Renal cortical epithelial cell (primary cell): ENCODE results near the gene NOTUM. TPM values are rescaled to one million over a fixed set of nuclear protein-coding genes. Genes with fewer than 3 reads are reported as not detected.
"Not testable (repeated sequence)": the region's sequence is repeated elsewhere in the genome, so short reads cannot be mapped to it uniquely, and the experiment has no call there.

Experiments used
- DNase-seq: peaks from one replicate; pipeline ENCODE4 v3.0.0-alpha.2; 2011; ENCODE audit warnings: low read depth
- total RNA-seq: library from RNA; depleted of rRNA; stranded (reverse); fragments of >200 nt; gene quantifications from 2 replicates; pipeline ENCODE4 v1.2.3, GENCODE V29; 2014

Gene NOTUM
- total RNA-seq, 1 donor from 2014 or later: 0.05 TPM

DNA sequence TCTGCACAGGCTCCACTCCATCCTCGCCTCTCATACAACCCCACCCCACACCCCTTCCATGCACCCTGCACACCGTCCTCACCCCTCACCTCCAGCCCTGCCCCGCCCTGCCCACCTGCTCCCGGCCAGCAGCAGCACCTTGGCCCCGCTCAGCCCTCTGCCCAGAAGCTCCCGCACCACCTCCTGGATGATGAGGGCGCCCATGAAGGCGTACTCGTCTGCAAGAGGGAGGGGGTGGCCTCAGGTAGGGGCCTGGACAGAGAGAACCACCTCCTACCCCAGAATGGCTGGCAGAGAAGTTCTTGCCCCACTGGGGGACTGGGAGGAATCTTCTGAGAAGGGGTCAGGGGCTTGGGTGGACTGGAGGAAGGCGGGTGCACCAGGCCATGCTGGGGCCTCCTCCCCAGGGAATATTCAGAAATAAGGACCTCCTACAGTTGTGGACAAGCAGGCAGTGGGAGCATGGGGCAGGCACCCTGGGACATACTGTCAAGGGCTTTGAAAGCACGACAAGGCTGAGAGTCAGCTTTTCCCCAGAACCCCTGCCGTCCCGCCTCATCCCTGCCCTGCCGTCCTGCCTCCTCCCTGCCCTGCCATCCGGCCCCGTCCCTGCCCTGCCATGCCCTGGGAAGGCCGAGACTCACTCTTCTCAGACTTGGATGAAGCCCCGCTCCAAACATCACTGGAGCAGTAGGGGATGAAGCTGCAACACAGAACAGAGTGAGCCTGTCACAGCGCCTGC, 3.1 kb downstream of the NOTUM start:
- DNase-seq: no peak

DNA sequence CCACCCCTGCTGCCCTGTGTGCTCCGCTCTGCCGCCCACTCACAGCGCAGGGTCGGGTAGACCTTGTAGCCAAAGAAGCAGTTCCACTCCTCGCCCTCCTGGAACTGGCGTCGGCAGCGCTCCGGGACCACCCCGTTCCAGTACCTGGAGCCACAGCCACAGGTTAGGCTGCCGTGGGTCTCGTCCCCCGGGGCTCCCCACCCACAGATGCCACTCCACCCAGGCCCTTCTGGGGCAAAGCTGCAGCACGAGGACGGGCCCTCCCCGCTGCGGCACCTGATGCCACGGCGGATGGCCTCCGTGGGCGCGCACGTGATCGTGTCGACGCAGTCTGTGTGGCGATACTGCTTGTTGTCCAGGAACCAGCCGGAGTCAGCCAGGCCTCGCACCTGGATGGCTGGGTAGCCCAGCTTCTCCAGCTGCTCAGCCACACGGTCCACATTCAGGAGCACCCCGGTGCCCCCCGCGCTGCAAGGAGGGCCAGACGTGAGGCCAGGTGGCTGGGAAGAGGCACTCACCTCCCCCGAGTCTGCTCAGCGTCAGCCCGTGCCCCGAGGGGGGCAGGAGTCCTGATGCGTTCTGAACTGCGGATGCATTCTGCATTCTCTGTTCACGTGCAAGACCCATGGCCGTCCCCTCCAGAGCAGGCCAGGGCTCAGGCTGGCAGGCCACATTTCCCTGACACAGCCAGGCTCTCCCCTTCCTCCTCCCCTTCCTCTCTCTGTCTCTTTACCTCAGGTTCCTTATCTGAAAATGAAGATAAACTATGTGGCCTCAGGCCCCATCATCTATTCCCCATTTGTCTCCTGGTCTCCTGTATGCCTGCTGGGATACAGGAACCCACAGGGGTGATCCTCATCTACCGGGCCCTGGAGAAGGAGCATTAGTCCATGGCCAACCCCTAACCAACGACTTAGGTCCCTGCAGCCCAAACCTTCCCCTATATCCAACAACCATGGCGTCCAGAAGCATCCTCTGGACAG, 4.1 kb downstream of the NOTUM start:
- no peak for DNase-seq

DNA sequence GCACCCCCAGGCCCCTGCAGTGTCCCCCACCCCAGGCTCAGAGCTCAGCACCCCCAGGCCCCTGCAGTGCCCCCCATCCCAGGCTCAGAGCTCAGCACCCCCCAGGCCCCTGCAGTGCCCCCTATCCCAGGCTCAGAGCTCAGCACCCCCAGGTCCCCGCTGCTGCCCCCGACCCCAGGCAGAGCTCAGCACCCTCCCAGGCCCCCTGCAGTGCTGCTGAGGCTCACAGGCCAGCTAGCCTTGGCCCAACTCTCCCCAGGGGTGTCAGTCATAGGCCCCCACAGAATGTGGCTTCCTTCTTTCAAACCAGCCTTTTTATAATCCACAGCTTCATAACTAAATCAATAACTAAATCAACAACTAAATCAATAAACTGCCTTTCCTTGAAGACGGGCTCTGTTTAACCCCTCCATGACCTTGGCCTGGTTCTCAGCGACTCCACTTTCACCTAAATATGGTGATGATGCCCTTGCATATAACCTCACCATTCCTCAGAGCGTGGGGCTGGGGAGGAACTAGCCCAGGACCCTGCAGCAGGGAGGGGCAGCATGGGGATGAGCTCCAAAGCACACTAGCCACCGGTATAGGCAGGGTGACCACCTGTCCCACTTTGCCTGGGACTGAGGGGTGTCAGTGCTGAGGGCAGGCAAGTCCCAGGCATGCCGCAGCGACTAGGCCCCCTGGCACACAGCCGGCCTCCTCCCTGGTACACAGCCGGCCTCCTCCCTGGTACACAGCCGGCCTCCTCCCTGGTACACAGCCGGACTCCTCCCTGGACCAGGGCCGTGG, 5.0 kb downstream of the NOTUM start:
- DNase-seq: no peak

DNA sequence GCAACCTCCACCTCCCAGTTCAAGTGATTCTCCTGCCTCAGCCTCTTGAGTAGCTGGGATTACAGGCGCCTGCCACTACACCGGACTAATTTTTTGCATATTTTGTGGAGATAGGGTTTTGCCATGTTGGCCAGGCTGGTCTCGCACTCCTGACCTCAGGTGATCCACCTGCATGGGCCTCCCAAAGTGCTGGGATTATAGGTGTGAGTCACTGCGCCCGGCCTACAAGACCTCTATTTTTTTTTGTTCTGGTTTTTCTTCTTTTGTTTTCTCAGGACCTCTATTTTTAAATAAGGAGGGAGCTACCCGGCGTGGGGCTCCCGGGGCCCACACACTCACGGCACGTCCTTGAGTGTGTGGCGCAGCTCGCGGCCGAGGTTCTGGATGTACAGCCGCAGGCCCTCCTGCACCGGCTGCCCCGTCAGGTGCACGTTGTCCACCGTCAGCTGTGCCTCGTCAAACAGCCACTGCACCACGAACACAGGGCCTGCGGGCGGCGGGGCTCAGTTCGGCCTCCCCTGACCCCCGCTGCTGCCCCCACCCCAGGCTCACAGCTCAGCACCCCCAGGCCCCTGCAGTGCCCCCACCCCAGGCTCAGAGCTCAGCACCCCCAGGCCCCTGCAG, 5.8 kb downstream of the NOTUM start:
- DNase-seq: no peak

DNA sequence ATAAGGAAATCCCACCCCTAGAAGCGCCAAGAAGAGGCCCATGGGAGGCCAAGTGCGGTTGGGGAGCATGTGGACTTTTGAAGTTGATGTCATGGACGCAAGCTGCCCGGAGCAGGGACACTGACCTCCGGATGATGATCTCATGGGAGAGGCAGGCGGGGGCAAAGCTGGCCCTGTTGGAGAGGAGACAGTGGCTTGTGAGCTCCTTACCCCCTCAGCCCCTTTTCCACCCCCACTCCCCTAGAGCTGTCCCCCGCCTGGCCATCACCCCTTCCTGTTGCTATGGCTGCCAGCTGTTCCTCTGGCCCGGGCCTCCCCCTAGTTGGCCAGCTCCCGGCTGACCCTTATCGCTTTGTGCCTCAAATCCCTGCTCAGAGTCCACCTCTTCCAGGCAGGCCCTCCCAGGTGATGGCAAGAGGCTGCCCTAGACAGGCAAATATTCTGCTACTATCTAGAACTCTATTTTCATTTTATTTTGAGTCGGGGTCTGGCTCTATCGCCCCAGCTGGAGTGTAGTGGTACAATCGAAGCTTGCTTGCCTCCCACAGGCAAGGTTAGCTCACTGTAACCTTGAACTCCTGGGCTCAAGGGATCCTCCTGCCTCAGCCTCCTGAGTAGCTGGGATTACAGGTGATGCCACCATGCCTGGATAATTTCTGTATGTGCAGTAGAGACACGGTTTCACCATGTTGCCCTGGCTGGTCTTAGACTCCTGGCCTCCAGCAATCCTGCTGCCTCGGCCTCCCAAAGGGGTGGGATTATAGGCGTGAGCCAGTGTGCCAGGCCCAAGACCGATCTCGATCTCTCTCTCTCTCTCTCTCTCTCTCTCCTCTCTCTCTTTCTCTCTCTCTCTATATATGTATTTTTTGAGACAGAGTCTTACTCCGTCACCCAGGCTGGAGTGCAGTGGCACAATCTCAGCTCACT, 6.6 kb downstream of the NOTUM start:
- DNase-seq: no peak

DNA sequence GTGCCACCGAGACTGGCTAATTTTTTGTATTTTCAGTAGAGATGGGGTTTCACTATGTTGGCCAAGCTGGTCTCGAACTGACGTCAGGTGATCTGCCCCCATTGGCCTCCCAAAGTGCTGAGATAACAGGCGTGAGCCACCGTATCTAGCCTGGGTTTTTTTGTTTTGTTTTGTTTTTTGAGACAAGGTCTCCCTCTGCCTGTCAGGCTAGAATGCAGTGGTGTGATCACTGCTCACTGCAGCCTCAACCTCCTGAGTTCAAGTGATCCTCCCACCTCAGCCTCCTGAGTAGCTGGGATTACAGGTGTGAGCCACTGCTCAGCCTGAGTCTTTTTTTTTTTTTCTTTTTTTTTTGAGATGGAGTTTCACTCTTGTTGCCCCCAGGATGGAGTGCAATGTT, 7.5 kb downstream of the NOTUM start:
- not testable (repeated sequence) for DNase-seq

DNA sequence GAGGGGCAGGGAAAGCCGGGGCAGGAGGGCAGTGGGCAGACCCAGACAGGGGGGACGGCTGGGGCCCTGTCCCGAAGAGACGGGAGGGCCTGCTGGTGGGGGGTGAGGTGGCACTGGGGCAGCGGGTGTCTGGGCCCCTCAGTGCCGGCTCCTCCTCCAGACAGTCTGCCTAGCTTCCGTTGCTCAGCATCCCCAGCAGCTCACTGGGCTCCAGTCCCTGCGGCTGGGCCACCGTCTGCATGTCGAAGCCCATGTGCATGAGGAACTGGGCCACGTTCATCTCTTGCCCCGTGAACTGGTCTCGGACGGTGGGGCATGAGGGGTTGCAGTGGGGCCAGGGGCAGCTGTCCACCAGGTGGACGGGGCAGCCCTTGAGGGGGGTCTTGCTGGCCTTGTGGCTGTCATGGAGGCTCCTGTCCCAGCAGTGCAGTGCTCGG, 8.2 kb downstream of the NOTUM start:
- no peak for DNase-seq

DNA sequence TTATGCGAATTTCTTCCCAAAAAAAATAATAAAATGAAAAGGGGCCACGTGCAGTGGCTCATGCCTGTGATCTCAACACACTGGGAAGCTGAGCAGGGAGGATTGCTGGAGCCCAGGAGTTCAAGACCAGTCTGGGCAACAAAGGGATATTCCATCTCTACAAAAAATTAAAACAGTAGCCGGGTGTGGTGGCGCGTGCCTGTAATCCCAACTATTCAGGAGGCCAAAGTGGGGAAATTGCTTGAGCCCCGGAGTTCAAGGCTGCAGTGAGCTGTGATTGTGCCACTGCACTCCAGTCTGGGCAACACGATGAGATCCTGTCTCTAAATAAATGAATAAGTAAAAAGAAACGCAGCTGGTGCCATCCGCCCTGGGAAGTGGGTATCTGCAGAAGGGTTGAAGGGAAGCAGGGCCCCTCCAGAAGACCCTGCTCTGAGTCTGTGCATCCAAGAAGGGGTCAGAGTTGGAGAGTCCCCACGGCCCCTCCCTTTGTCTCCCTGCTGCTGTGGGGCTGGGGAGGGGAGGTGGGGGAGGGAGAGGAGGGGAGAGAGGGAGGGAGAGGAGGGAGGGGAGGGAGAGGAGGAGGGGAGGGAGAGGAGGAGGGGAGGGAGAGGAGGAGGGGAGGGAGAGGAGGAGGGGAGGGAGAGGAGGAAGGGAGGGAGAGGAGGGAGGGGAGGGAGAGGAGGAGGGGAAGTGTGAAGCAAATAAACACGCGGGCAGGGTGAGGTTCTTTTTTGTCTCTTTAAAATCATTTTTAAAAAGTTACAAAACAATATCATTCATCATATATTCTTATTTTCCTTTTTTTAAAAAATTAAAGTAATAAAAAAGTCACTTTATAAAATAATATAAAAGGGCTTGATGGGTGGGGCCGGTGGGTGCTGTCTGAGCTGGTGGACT, 9.0 kb downstream of the NOTUM start:
- DNase-seq: no peak

DNA sequence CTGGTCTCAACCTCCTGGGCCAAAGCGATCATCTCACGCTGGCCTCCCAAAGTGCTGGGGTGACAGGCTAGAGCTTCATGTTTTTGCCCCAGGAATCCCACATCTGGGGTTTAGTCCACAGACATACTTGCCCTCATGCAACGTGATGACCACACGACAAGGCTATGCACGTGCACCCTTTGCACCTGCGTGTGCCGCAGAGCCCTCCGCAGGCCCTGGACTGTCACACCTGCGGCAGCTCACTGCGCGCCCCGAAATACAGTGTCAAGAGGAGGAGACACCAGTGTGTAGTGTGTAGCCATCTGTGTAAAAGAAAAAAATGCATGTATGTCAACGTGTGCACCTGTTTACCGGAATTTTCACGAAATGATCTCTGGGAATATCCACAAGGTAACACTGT, 10.5 kb downstream of the NOTUM start:
- no peak for DNase-seq

DNA sequence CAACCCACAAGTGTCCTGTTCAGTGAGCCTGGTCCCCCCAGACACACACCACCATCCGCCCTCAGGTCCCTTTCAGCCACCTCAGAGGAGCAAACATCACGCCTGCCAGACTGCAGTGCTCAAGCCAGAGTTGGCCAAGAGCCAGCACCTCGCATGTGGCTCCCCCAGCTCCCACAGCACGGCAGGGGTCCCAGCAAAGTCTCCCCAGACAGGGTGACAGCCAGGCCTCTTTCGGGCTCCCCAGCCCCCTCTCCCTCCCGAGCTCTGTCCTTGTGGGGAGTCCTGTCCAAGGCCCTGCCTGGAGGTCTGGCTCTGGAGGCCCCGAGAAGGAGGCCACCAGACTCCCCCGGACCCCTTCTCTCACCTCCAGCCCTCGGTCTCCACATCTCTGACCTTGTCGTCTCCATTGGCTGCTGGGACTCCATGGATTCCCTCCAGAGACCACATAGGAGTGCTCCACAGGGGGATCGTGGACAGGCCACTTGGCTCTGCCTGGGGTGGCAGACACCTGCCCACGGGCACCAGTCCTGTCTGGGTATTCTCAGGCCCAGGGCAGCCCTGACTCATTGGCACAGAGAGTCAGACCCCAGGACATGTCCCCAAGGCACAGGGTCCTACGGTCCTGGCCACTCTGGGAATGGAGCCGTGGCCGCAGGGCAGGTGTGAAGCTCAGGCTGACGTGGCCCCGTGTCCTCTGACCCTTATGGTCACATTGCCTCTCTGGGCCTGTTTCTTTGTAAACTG, 12.2 kb downstream of the NOTUM start:
- DNase-seq: no peak

DNA sequence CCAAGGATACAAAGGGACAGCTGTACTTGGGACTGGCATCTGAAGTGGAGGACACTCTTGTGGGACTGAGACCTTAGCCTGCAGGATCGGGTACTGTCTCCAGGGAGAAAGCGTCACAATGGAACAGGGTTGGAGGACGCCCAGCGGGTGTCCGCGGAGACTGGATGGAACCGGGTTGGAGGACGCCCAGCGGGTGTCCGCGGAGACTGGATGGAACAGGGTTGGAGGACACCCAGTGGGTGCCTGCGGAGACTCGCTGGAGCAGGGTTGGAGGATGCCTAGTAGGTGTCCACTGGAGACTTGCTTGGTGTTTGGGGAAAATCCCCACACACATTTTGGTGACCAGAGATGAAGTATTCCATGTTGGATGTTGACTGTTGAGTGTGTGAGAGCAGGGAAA, 13.8 kb downstream of the NOTUM start, which contains the start of gene MYADML2:
Gene MYADML2, minus strand, starts transcription at position 45 of the 400 bp plus-strand sequence. CDS start 5,492 bp downstream, outside the sequence.
- no peak for DNase-seq

DNA sequence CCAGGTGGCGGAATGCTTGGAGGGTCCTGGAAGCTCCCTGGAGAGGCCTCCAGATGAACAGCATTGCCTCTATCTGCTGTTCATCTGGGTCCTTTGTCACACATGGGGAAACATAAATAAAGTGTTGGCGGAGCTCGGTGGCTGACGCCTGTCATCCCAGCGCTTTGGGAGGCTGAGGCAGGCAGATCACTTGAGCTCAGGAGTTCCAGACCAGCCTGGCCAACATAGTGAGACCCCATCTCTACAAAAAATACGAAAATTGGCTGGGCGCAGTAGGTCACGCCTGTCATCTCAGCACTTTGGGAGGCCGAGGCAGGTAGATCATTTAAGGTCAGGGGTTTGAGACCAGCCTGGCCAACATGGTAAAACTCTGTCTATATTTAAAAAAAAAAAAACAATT, 16.1 kb downstream of the NOTUM start:
- DNase-seq: no peak

DNA sequence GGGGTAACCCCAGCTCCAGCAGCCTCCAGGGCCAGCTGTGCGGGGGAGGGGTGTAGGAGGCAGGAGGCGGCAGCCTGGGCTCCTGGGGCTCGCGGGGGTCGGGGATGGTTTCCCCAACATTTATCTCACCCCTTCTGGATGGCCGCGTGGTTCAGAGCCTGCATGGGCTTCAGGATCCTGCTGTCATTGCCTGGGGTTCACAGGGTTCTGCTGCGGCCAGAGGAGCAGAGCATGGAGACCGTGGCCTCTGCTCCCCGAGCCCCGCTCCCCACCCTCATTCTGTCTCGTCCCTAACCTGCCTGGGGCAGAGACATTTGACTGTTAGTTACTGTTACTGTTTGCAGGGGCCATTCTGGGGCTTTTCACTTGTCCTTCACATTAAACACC, 18.8 kb downstream of the NOTUM start:
- no peak for DNase-seq

DNA sequence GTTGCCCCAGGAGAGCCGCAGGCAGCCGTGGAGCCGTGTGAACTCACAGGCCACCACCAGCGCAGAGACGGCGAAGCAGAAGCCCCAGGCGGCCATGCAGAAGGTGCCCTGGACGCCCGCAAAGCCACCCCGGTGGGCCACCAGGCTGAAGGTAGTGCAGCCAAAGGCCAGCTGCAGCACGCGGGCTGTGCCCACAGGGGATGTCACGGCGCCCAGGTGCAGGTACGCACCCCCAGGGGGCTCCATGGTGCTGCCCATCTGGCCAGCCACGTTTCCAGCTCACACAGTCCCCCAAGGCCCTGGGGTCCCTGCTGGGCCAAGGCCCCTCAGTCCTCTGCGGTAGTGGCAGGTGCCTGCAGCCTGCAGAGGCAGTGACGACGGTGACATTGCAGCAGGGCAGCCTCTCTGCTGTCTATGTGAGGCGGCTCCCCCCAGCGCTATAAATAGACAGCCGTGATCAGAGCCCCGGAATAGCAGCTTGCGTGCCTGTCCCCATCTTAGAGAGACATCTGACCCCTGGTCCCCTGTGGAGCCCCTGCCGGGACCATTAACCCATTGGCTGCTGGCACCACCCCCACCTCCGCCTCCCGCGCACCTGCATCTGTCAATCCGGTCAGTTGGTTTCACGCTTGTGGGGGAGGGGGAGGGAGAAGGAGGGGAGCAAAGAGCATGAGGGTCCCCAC, 19.4 kb downstream of the NOTUM start:
- DNase-seq: no peak

DNA sequence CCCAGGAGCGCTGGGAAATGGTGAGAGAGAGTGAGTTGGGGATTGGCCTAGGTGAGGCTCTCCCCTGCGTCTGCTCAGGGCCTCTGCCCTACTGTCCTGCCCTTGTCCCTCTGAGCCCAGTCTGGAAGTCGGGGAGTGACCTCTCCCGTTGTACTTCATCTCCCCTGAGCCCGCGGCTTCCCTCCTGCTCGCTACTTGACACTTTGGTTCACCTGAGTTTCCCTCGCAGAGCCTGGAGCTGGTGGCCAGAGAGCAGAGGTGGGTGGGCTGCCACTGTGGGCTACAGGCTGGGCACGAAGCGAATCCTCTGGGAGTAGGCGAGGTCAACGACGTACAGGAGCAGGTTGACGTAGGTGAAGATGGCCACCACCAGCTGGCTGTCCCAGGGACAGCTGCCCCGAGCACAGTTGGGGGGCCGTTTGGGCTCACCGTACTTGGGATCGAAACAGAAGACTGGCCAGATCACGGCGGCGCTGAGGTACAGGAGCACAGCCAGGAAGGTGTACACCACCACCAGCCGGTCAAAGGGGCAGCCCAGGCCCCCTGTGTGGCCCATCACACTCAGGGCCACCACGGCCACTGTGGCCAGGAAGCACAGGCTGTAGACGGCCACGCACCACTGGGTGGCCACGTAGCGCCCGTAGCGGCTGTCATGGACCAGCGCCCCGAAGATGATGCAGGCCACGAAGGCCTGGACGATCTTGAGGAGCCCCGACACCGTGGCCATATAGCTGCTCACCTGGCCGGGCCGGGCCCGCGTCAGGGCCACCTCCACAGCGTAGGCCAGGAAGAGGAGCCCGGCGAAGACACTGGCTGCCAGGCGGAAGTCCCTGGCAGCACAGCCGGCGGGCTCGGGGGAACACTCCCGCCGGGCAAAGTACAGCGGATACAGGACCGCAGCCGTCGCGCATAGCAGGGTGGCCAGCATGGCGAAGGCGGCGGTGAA, 20.2 kb downstream of the NOTUM start:
- no peak for DNase-seq

DNA sequence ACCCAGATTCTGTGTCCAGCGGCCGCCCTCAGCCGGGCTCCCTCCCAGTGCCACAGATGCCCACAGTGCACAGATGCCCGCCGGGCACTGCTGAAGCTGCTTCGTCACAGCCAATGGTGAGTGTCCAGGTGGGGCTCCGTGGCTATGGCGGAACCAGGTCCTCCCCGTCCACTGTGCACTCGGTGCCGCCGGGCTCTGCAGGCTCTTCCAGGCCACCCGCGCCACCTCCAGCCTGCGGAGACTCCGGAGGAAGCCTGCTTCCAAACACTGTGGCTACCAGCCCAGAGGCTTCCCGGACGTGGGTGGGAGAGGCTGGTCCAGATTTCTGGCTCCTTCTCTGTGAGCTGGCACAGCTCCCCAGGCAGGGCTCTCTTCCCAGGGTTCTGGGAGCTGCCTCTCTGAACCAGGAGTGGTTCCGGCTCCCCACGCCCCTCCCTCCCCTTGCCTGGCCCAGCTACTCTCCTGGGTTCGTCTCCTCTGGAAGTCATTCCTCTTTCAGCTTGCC, 21.1 kb downstream of the NOTUM start:
- no peak for DNase-seq

DNA sequence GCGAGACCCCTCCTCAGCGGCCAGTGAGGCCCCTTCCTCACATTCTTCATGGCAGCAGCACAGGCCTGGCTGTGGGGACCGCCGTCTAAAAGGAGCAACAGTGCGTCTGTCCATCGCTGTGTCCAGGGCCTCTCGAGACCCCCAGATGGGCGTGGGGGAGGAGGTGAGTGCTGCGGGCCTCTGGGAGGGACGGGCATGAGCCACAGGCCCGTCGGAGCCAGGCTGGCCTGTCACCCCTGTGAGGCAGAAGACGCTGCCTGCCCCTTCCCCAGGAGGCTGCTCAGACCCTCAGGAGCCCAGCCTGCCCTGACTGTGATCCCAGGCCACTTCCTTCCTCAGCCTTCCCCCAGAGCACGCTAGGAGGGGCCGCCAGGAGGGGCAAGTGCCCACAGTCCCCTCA, 21.8 kb downstream of the NOTUM start:
- DNase-seq: no peak
